Activated CD8-positive, alpha-beta T cell treated with anti-CD3 and anti-CD28 coated beads for 36 hours (primary cell): ENCODE results near the gene TUG1. TPM values are rescaled to one million over a fixed set of nuclear protein-coding genes. Genes with fewer than 3 reads are reported as not detected.

ENCODE experiments used
- ATAC-seq: fragments of 200-7000 bp; cut with Tn5 transposase; one replicate; pipeline ENCODE4 v1.10.0; 2021; ENCODE audit warnings: mild to moderate bottlenecking, moderate library complexity
- CTCF ChIA-PET: fragments of 350-600 bp; sonication (Branson Sonifier 250); formaldehyde crosslinking; loops from one replicate; lab custom pipeline; 2021; ENCODE audit warnings: antibody characterized with exemption; lab: Charles Lee
- POLR2A ChIA-PET: fragments of 350-600 bp; sonication (Branson Sonifier 250); formaldehyde crosslinking; loops from one replicate; lab custom pipeline; 2021; ENCODE audit warnings: antibody characterized with exemption; lab: Charles Lee
- DNase-seq: peaks from one replicate; pipeline ENCODE4 v3.0.0-alpha.2; 2020
- H3K27ac Mint-ChIP-seq: one replicate; pipeline ENCODE4 v1.8.0; 2021; ENCODE audit warnings: mild to moderate bottlenecking, mixed read lengths
- H3K27me3 Mint-ChIP-seq: one replicate; pipeline ENCODE4 v1.8.0; 2021; ENCODE audit warnings: mixed read lengths
- H3K36me3 Mint-ChIP-seq: one replicate; pipeline ENCODE4 v1.8.0; 2021; ENCODE audit warnings: low read depth, mixed read lengths
- H3K4me1 Mint-ChIP-seq: one replicate; pipeline ENCODE4 v1.8.0; 2021; ENCODE audit warnings: low read depth, mixed read lengths
- H3K4me3 Mint-ChIP-seq: one replicate; pipeline ENCODE4 v1.8.0; 2021; ENCODE audit warnings: mild to moderate bottlenecking, moderate library complexity, mixed read lengths
- H3K9me3 Mint-ChIP-seq: one replicate; pipeline ENCODE4 v1.8.0; 2021; ENCODE audit warnings: mixed read lengths
- CTCF ChIP-seq: fragments of 200-600 bp; IDR thresholded peaks from one replicate; pipeline ENCODE4 v1.8.0; 2022; ENCODE audit warnings: antibody characterized with exemption, mild to moderate bottlenecking
- intact Hi-C: fragments of 100-400 bp; cut with micrococcal nuclease; formaldehyde crosslinking; loops from one replicate; pipeline ENCODE4 v1.10.0; 2022
- total RNA-seq, 2 experiments: library from RNA; stranded (reverse); gene quantifications; one replicate each; pipeline ENCODE4 v1.2.3, GENCODE V29; 2021

TUG1 gene
- total RNA-seq, 2 experiments from 2014 or later, result 45.2 to 45.7 TPM

DNA sequence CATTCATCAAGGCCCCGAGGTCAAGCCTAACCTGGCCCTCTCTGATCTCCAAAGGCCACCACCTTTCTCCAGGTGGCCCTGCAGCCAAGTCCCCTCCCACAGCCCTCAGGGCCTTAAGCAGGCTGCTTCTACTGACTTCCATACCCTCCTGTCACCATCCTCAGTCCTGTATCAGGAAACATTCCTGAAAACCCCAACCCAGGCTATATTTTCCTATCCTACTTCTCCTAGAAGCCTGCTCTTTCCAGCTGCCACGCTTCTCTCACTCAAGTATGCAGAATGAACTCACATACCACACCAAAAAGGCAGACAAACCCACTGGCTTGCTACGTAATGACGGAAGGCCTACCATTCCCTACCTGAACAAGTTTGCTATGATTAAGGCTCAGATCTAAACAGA, 24.1 kb upstream of the TUG1 start:
- no peak for TF ChIP-seq CTCF
- no peaks in the 10 kb centered on the region for H3K27me3 Mint-ChIP-seq
- DNase-seq (no peak), ATAC-seq (no peak)
- no peak overlapping the region for H3K27ac Mint-ChIP-seq
- ChIA-PET POLR2A (interaction anchor here (1.1 to 2.2 kb wide), 3 partner anchors 23 to 140 kb away, joined by 4 to 7 read pairs (median 5); partner anchors contain the start of gene MORC2), CTCF (interaction anchor here (0.9 to 1.2 kb wide), 3 partner anchors 8 to 139 kb away, joined by 3 to 17 read pairs (median 3); no protein-coding TSS in a partner anchor)
- H3K4me3 Mint-ChIP-seq, result no peak overlapping the region
- peaks cover 60% of the 10 kb centered on the region for H3K4me1 Mint-ChIP-seq
- intact Hi-C loops, result loop anchor here (5.0 kb wide), 1 partner anchor 137 kb away; the partner anchor contains the start of gene SMTN
- peaks cover 60% of the 10 kb centered on the region for H3K36me3 Mint-ChIP-seq
- no peaks in the 10 kb centered on the region for H3K9me3 Mint-ChIP-seq

- no peaks in the 10 kb centered on the region for H3K27me3 Mint-ChIP-seq
- H3K9me3 Mint-ChIP-seq, result no peaks in the 10 kb centered on the region
- peaks cover 59% of the 10 kb centered on the region for H3K36me3 Mint-ChIP-seq
- TF ChIP-seq CTCF, result no peak
- CTCF ChIA-PET, result interaction anchor here (0.6 to 1.6 kb wide), 5 partner anchors 8 to 165 kb away, joined by 3 to 17 read pairs (median 3); no protein-coding TSS in a partner anchor
- POLR2A ChIA-PET, result interaction anchor here (0.7 to 2.2 kb wide), 4 partner anchors 23 to 140 kb away, joined by 3 to 7 read pairs (median 4); partner anchors contain the start of gene MORC2
- H3K4me1 Mint-ChIP-seq, result peaks cover 53% of the 10 kb centered on the region
- no peak overlapping the region for H3K4me3 Mint-ChIP-seq
- intact Hi-C loops, result no loop called here
- DNase-seq (no peak), ATAC-seq (no peak)
- peak overlapping the region; percentile 31 for H3K27ac Mint-ChIP-seq
Measured at GRCh38 chr22:30945653-30946052, 23.4 kb upstream of the TUG1 start.

DNA sequence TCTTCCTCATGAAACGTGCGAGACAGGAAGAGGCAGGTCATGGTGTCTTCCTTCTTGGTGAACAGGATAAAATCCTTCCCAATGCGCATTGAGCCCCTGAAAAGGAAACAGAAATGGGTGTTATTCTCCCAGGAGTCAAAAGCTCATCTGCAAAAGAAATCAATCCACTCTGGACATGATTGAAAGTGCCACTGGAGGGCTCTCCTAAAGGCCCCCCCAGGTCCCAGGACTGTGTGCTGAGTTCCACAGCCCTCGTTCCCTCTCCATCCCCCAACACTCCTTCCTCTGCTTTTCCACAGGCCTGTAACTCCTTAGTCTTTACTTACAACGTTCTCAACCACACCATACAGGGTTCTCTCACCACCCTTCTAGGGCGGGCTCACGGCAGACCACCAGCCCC, 22.7 kb upstream of the TUG1 start:
- ATAC-seq (no peak), DNase-seq (no peak)
- no peaks in the 10 kb centered on the region for H3K9me3 Mint-ChIP-seq
- peaks cover 52% of the 10 kb centered on the region for H3K36me3 Mint-ChIP-seq
- H3K4me1 Mint-ChIP-seq, result peaks cover 46% of the 10 kb centered on the region
- ChIA-PET POLR2A (interaction anchor here (0.7 to 2.2 kb wide), 4 partner anchors 12 to 139 kb away, joined by 3 to 7 read pairs (median 4); no protein-coding TSS in a partner anchor), CTCF (interaction anchor here (0.7 to 1.7 kb wide), 7 partner anchors 9 to 183 kb away, joined by 3 to 14 read pairs (median 4); partner anchors contain the start of genes MORC2, SELENOM and TUG1)
- H3K4me3 Mint-ChIP-seq, result no peak overlapping the region
- no peak for TF ChIP-seq CTCF
- intact Hi-C loops, result no loop called here
- peak overlapping the region; percentile 31 for H3K27ac Mint-ChIP-seq
- H3K27me3 Mint-ChIP-seq, result no peaks in the 10 kb centered on the region

- ATAC-seq (no peak), DNase-seq (no peak)
- CTCF ChIA-PET, result interaction anchor here (0.7 to 1.7 kb wide), 8 partner anchors 9 to 184 kb away, joined by 3 to 14 read pairs (median 4); partner anchors contain the start of genes MORC2, SELENOM and TUG1
- no peaks in the 10 kb centered on the region for H3K27me3 Mint-ChIP-seq
- POLR2A ChIA-PET, result interaction anchor here (0.9 kb wide), 1 partner anchor 13 kb away, joined by 3 read pairs; no protein-coding TSS in a partner anchor
- H3K36me3 Mint-ChIP-seq, result peaks cover 46% of the 10 kb centered on the region
- no peak overlapping the region for H3K27ac Mint-ChIP-seq
- intact Hi-C loops, result no loop called here
- no peak for TF ChIP-seq CTCF
- H3K4me3 Mint-ChIP-seq, result no peak overlapping the region
- peaks cover 42% of the 10 kb centered on the region for H3K4me1 Mint-ChIP-seq
- no peaks in the 10 kb centered on the region for H3K9me3 Mint-ChIP-seq
Measured at GRCh38 chr22:30947173-30947815, 21.8 kb upstream of the TUG1 start.
